ENCODE results near the gene IL12RB1.

IL12RB1 gene

GRCh38 chr19:18110609-18111232 is 24.0 kb upstream of the IL12RB1 start:
- TF ChIP-seq CTCF (conservative IDR thresholded peaks at IDR 0.05; ENCODE audit: low read depth, low read length), result no peak
- no peaks in the 10 kb centered on the region; the same call in 1 of the 2 replicates for H3K27me3 ChIP-seq (ENCODE audit: insufficient read depth, low read depth)
- no peaks in the 10 kb centered on the region for H3K79me2 ChIP-seq (ENCODE audit: insufficient read depth, low read depth)
- peaks cover 29% of the 10 kb centered on the region for H3K4me1 ChIP-seq (ENCODE audit: low read depth, poor library complexity, severe bottlenecking)
- H3K36me3 ChIP-seq (ENCODE audit: insufficient read depth), result no peaks in the 10 kb centered on the region
- H3K27ac ChIP-seq, result no peak overlapping the region
- no peaks in the 10 kb centered on the region for H4K20me1 ChIP-seq (ENCODE audit: insufficient read depth)
- H3K9ac ChIP-seq, result no peak overlapping the region
- H2AFZ ChIP-seq (ENCODE audit: low read depth), result peak overlapping the region; percentile 92; the same call in 1 of the 2 replicates
- no peak overlapping the region for H3K4me3 ChIP-seq (IDR thresholded peaks at IDR 0.05; ENCODE audit: insufficient read depth, low read depth, low read length)
- peak overlapping the region; percentile 89 for H3K4me2 ChIP-seq

GRCh38 chr19:18109733-18110608 is 23.2 kb upstream of the IL12RB1 start:
- Histone ChIP-seq H3K27ac (no peak overlapping the region), H3K4me1 (ENCODE audit: low read depth, poor library complexity, severe bottlenecking) (peaks cover 35% of the 10 kb centered on the region), H3K27me3 (ENCODE audit: insufficient read depth, low read depth) (no peaks in the 10 kb centered on the region; the same call in 1 of the 2 replicates), H3K4me2 (peak overlapping the region; percentile 89), H3K9ac (peak overlapping the region; percentile 44), H3K79me2 (ENCODE audit: insufficient read depth, low read depth) (no peaks in the 10 kb centered on the region), H2AFZ (ENCODE audit: low read depth) (peak overlapping the region; percentile 92), H3K36me3 (ENCODE audit: insufficient read depth) (no peaks in the 10 kb centered on the region), H3K4me3 (IDR thresholded peaks at IDR 0.05; ENCODE audit: insufficient read depth, low read depth, low read length) (no peak overlapping the region), H4K20me1 (ENCODE audit: insufficient read depth) (no peaks in the 10 kb centered on the region)
- no peak for TF ChIP-seq CTCF (conservative IDR thresholded peaks at IDR 0.05; ENCODE audit: low read depth, low read length)

GRCh38 chr19:18109341-18109732 is 22.6 kb upstream of the IL12RB1 start:
- H3K27ac ChIP-seq, result no peak overlapping the region
- H3K9ac ChIP-seq, result no peak overlapping the region

GRCh38 chr19:18108897-18109296 is 22.2 kb upstream of the IL12RB1 start:
- no peak for TF ChIP-seq CTCF (conservative IDR thresholded peaks at IDR 0.05; ENCODE audit: low read depth, low read length)
- Histone ChIP-seq H3K9ac (no peak overlapping the region), H3K4me3 (IDR thresholded peaks at IDR 0.05; ENCODE audit: insufficient read depth, low read depth, low read length) (no peak overlapping the region), H2AFZ (ENCODE audit: low read depth) (no peak overlapping the region), H3K27me3 (ENCODE audit: insufficient read depth, low read depth) (no peaks in the 10 kb centered on the region; the same call in 1 of the 2 replicates), H3K4me1 (ENCODE audit: low read depth, poor library complexity, severe bottlenecking) (peaks cover 43% of the 10 kb centered on the region), H3K36me3 (ENCODE audit: insufficient read depth) (no peaks in the 10 kb centered on the region), H3K79me2 (ENCODE audit: insufficient read depth, low read depth) (no peaks in the 10 kb centered on the region), H4K20me1 (ENCODE audit: insufficient read depth) (no peaks in the 10 kb centered on the region), H3K27ac (no peak overlapping the region), H3K4me2 (no peak overlapping the region)

More at GRCh38 chr19:18109341-18109732, 22.6 kb upstream of the IL12RB1 start:
- peak overlapping the region; percentile 89; the same call in 1 of the 2 replicates for H3K4me2 ChIP-seq
- H3K36me3 ChIP-seq (ENCODE audit: insufficient read depth), result no peaks in the 10 kb centered on the region
- no peaks in the 10 kb centered on the region for H4K20me1 ChIP-seq (ENCODE audit: insufficient read depth)
- no peaks in the 10 kb centered on the region; the same call in 1 of the 2 replicates for H3K27me3 ChIP-seq (ENCODE audit: insufficient read depth, low read depth)
- no peak for TF ChIP-seq CTCF (conservative IDR thresholded peaks at IDR 0.05; ENCODE audit: low read depth, low read length)
- peak overlapping the region; percentile 92 for H2AFZ ChIP-seq (ENCODE audit: low read depth)
- no peaks in the 10 kb centered on the region for H3K79me2 ChIP-seq (ENCODE audit: insufficient read depth, low read depth)
- H3K4me1 ChIP-seq (ENCODE audit: low read depth, poor library complexity, severe bottlenecking), result peaks cover 39% of the 10 kb centered on the region
- H3K4me3 ChIP-seq (IDR thresholded peaks at IDR 0.05; ENCODE audit: insufficient read depth, low read depth, low read length), result no peak overlapping the region

Measured in KMS-11 (cell line).